NCI-H2196 treated with DMSO at 0.1 percent for 48 hours (cell line): ENCODE results near the gene KIAA1328.
"Not testable (repeated sequence)": the region's sequence is repeated elsewhere in the genome, so short reads cannot be mapped to it uniquely, and the experiment has no call there.

Experiments
- DNase-seq: peaks from one replicate; lab custom pipeline; 2025; ENCODE audit not compliant: unreplicated experiment; lab: John Stamatoyannopoulos, UW

Gene KIAA1328

GRCh38 chr18:36825526-36825925 is 3.4 kb upstream of the KIAA1328 start:
- DNase-seq: no peak

GRCh38 chr18:36826556-36826955 is 2.4 kb upstream of the KIAA1328 start:
- DNase-seq: no peak

- no peak for DNase-seq
Observed at GRCh38 chr18:36828157-36828629, 734 bp upstream of the KIAA1328 start.

- no peak for DNase-seq
Observed at GRCh38 chr18:36829362-36830157, 633 bp downstream of the KIAA1328 start.

GRCh38 chr18:36830158-36830495 is 1.2 kb downstream of the KIAA1328 start:
- no peak for DNase-seq

GRCh38 chr18:36831139-36831538 is 2.2 kb downstream of the KIAA1328 start:
- DNase-seq: no peak

- no peak for DNase-seq
Observed at GRCh38 chr18:36833120-36833519, 4.2 kb downstream of the KIAA1328 start.

GRCh38 chr18:36835927-36836326 is 7.0 kb downstream of the KIAA1328 start:
- no peak for DNase-seq

- DNase-seq: no peak
Observed at GRCh38 chr18:36839835-36840234, 10.9 kb downstream of the KIAA1328 start.

GRCh38 chr18:36843199-36843598 is 14.3 kb downstream of the KIAA1328 start:
- DNase-seq: no peak

- no peak for DNase-seq
Observed at GRCh38 chr18:36843784-36844183, 14.9 kb downstream of the KIAA1328 start.

GRCh38 chr18:36848609-36849008 is 19.7 kb downstream of the KIAA1328 start:
- DNase-seq: no peak

GRCh38 chr18:36849288-36850006 is 20.5 kb downstream of the KIAA1328 start:
- no peak for DNase-seq

GRCh38 chr18:36850527-36851201 is 21.7 kb downstream of the KIAA1328 start:
- DNase-seq: no peak

GRCh38 chr18:36851202-36851590 is 22.3 kb downstream of the KIAA1328 start:
- DNase-seq: no peak

- DNase-seq: no peak
Observed at GRCh38 chr18:36856815-36857214, 27.9 kb downstream of the KIAA1328 start.

- no peak for DNase-seq
Observed at GRCh38 chr18:36862182-36862581, 33.3 kb downstream of the KIAA1328 start.

- DNase-seq: no peak
Observed at GRCh38 chr18:36867056-36867455, 38.1 kb downstream of the KIAA1328 start.

- DNase-seq: no peak
Observed at GRCh38 chr18:36871801-36872200, 42.9 kb downstream of the KIAA1328 start.

- no peak for DNase-seq
Observed at GRCh38 chr18:36872329-36872728, 43.4 kb downstream of the KIAA1328 start.

GRCh38 chr18:36873826-36874225 is 44.9 kb downstream of the KIAA1328 start:
- not testable (repeated sequence) for DNase-seq

GRCh38 chr18:36879796-36880195 is 50.9 kb downstream of the KIAA1328 start:
- DNase-seq: not testable (repeated sequence)
